IPS DF 6.9 (cell line): ENCODE data around the gene SLC7A6.

ENCODE experiments used
- DNase-seq: peaks from one replicate; pipeline ENCODE4 v3.0.0-alpha.2; 2013; ENCODE audit warnings: low read depth, low spot score
- H3K27ac ChIP-seq: one replicate; pipeline ENCODE4 v1.5.1; 2013; ENCODE audit warnings: low read length, control low read depth
- H3K27me3 ChIP-seq: 2 replicates; pipeline ENCODE4 v1.6.1; 2013; ENCODE audit warnings: mild to moderate bottlenecking, low read length; ENCODE audit not compliant: control insufficient read depth, insufficient read depth
- H3K36me3 ChIP-seq: 2 replicates; pipeline ENCODE4 v1.6.1; 2013; ENCODE audit warnings: low read length; ENCODE audit not compliant: control insufficient read depth, insufficient read depth
- H3K4me1 ChIP-seq: 2 replicates; pipeline ENCODE4 v1.6.1; 2013; ENCODE audit warnings: low read length; ENCODE audit not compliant: control insufficient read depth, insufficient read depth
- H3K4me3 ChIP-seq: 2 replicates; pipeline ENCODE4 v1.5.1; 2013; ENCODE audit warnings: mild to moderate bottlenecking, low read length
- H3K9me3 ChIP-seq: 2 replicates; pipeline ENCODE4 v1.6.1; 2013; ENCODE audit warnings: low read length, inconsistent platforms; ENCODE audit not compliant: control insufficient read depth, insufficient read depth
- WGBS: extraction: QIAGEN DNeasy Blood & Tissue Kit; methylation state at CpG from one replicate; pipeline ENCODE4 v1.1.7; 2013; ENCODE audit warnings: mixed read lengths, missing lambda C conversion rate; ENCODE audit not compliant: insufficient read length, insufficient coverage; 5-methylcytosine and 5-hydroxymethylcytosine counted together

Gene SLC7A6

DNA sequence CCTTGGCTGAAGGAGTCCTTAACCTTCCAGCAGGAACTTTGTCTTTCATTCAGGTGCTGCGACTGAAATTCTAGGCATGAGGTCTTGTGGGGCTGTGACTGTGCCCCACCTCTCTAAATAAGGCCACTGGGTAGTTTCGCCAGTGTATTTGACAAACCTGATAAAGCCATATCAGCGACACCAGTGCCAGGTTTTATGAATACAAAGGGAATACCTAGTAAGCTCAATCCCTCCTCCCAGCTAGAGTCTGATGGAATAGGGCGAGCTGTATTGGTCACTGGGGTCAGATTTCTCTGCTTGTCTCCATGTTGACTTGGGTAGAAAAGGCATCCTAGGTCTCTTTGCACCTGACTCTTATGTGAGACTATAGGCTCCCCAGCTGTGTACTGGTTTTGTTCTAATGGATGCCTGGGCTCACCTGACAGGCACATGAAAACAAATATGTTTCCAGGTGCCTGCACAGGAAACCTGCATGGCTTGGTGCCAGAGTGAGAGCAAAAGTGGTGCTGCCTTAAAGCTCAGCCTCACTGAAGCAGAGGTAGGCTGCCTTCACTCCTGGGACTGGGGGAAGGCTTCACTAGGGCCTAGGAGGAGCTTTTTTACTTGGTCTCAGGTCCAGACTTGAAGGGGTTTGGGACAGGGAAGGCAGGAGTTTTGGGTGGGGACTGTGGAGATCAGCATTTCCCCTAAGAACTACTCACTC, 8.3 kb downstream of the SLC7A6 start:
- Histone ChIP-seq H3K36me3 (no peaks in the 10 kb centered on the region), H3K9me3 (no peaks in the 10 kb centered on the region), H3K27me3 (no peaks in the 10 kb centered on the region), H3K4me1 (no peaks in the 10 kb centered on the region), H3K4me3 (no peak overlapping the region), H3K27ac (no peak overlapping the region)
- DNase-seq = no peak
- WGBS = no CpG with 5 or more reads among the region's 4 CpGs

DNA sequence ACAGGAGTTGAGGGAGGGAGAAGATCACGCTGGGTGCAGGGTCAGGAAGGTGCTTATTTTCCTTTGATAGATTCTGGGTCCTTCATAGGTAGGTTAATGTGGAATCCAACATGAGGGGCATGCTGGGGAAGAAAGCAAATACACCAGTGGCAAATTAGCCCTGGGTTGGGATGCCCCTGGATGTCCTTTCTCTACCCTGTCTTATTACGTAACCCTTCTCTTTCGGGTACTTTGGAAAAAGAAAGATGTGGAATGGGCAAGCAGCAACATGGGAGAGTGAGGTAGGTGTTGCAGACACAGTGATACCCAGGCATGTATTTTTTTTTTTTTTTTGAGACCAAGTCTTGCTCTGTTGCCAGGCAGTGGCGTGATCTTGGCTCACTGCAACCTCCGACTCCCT, 9.1 kb downstream of the SLC7A6 start:
- no CpG with 5 or more reads among the region's 5 CpGs for WGBS
- H3K4me3 ChIP-seq = no peak overlapping the region
- no peak for DNase-seq
- H3K27ac ChIP-seq = no peak overlapping the region
- H3K36me3 ChIP-seq = no peaks in the 10 kb centered on the region
- H3K4me1 ChIP-seq = no peaks in the 10 kb centered on the region
- no peaks in the 10 kb centered on the region for H3K27me3 ChIP-seq
- no peaks in the 10 kb centered on the region for H3K9me3 ChIP-seq

DNA sequence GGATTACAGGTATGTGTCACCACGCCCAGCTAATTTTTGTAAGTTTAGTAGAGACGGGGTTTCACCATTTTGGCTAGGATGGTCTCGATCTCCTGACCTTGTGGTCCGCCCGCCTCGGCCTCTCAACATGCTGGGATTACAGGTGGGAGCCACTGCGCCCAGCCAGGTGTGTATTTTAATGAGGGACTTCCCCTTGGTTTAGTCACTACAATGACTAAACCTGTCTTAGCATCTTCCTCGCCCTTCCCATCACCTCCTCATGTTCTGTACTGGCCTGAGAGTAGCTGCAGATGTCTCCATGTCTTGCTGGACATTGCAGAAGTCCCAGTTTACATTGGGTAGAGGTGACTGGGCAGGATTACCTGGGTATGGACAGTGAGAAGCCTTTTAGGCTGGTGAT, 9.6 kb downstream of the SLC7A6 start:
- H3K4me1 ChIP-seq = no peaks in the 10 kb centered on the region
- no peak overlapping the region for H3K27ac ChIP-seq
- H3K9me3 ChIP-seq = no peaks in the 10 kb centered on the region
- no peaks in the 10 kb centered on the region for H3K27me3 ChIP-seq
- no CpG with 5 or more reads among the region's 8 CpGs for WGBS
- H3K4me3 ChIP-seq = no peak overlapping the region
- no peak for DNase-seq
- no peaks in the 10 kb centered on the region for H3K36me3 ChIP-seq

DNA sequence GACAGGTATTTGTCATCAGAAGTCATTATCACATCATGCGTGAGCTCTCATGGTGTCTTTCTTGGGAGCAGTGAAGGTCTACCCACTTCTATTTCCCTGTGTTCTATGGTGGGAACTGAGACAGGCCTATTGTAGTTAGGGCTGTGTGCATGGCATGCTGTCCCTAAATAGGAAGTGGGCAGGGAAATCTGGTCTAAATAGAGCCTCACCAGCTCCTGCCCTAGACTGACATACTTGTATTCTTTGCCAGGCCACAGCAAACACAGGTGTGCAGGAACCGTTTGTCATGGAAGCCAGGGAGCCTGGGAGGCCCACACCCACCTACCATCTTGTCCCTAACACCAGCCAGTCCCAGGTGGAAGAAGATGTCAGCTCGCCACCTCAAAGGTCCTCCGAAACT, 10.1 kb downstream of the SLC7A6 start:
- Histone ChIP-seq H3K9me3 (no peaks in the 10 kb centered on the region), H3K36me3 (no peaks in the 10 kb centered on the region), H3K27me3 (no peaks in the 10 kb centered on the region), H3K27ac (no peak overlapping the region), H3K4me3 (no peak overlapping the region), H3K4me1 (no peaks in the 10 kb centered on the region)
- WGBS = no CpG with 5 or more reads among the region's 4 CpGs
- DNase-seq = no peak

DNA sequence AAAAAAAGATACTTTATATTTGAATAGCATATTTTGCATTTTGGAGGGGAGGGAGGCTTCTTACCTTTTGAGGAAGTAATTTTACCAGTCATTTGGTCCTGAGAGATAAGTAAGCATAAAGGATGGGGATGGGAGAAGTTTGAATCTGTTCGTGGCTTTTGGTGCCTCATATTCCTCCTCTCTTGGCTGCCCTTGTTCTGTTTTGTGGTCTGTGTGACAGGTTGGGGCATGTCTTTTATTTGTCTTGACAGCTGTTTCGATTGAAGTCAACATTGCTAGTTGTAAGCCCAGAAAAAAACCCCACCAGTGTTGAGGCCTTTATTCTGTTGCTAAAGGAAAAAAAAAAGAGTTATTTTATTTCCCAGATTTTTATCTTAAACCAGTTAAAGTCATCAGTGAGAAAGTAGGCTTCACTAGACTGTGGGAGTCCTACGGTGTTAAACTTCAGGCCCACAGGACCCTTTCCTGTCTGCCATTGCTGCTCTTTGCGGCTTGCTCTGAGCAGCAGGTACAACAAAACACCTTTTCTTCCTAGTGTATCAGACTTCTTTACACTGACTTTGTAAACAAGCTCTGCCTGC, 11.4 kb downstream of the SLC7A6 start:
- Histone ChIP-seq H3K27ac (no peak overlapping the region), H3K4me3 (no peak overlapping the region), H3K9me3 (no peaks in the 10 kb centered on the region), H3K36me3 (no peaks in the 10 kb centered on the region), H3K4me1 (no peaks in the 10 kb centered on the region), H3K27me3 (no peaks in the 10 kb centered on the region)
- DNase-seq = no peak
- no CpG with 5 or more reads among the region's 4 CpGs for WGBS

DNA sequence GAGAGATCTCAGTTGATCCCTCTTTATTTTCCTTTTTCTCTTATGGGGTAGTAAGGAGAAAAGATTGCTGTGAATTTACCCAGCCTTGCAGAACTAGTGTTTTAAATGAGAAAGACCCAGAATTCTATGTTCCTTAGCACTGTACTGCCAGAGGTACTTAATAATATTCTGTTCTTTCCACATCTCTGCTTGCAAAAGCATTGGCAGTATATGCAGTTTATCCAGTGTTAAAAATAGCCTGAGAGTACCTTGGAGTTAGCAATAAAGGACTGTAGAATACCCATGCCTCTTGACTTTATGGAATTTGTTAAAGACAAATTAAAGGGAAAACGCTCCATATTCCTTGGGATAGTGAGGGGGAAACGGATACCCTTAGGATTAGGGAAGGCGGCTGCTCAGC, 11.9 kb downstream of the SLC7A6 start:
- Histone ChIP-seq H3K36me3 (no peaks in the 10 kb centered on the region), H3K9me3 (no peaks in the 10 kb centered on the region), H3K4me3 (no peak overlapping the region), H3K4me1 (no peaks in the 10 kb centered on the region), H3K27ac (no peak overlapping the region), H3K27me3 (no peaks in the 10 kb centered on the region)
- WGBS = no CpG with 5 or more reads among the region's 3 CpGs
- no peak for DNase-seq

DNA sequence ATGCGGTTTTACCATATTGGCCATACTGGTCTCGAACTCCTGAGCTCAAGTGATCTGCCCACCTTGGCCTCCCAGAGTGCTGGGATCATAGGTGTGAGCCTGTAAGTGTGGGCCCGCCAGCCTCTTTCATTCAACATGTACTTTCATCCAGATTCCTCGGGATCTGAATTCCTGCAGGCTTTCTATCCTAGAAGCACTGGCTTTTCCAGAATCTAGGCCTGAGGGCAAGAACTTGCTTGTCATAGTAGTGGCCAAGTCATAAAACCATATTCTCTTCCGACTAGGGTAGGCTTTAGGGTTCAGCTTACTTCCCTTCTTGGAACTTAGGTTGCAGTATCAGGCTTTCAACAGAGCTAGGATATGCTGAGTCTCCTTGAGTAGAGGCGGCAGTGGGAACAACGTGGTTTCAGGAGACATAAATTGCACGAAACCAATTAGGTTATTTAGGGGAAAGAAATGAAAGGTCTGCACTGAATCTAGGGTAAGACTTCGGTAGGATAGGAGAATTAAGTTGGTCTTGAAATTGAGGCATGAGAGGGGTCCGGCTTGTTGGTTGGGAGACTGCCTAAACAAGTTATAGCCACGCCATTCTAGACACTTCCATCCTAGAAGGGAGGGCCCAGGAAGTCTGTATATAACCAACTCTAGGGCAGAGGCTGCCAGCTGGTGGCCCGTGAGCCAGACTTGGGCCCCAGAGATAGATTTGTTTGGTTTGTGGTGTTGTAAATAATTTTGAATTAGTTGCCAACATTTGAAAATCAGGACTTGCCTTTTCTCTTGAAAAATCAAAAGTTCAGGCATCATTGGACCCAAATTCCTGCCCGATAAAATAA, 15.6 kb downstream of the SLC7A6 start:
- no peaks in the 10 kb centered on the region for H3K9me3 ChIP-seq
- H3K4me3 ChIP-seq = no peak overlapping the region
- no peaks in the 10 kb centered on the region for H3K4me1 ChIP-seq
- no peak overlapping the region for H3K27ac ChIP-seq
- H3K36me3 ChIP-seq = no peaks in the 10 kb centered on the region
- no CpG with 5 or more reads among the region's 13 CpGs for WGBS
- no peaks in the 10 kb centered on the region for H3K27me3 ChIP-seq
- DNase-seq = no peak

DNA sequence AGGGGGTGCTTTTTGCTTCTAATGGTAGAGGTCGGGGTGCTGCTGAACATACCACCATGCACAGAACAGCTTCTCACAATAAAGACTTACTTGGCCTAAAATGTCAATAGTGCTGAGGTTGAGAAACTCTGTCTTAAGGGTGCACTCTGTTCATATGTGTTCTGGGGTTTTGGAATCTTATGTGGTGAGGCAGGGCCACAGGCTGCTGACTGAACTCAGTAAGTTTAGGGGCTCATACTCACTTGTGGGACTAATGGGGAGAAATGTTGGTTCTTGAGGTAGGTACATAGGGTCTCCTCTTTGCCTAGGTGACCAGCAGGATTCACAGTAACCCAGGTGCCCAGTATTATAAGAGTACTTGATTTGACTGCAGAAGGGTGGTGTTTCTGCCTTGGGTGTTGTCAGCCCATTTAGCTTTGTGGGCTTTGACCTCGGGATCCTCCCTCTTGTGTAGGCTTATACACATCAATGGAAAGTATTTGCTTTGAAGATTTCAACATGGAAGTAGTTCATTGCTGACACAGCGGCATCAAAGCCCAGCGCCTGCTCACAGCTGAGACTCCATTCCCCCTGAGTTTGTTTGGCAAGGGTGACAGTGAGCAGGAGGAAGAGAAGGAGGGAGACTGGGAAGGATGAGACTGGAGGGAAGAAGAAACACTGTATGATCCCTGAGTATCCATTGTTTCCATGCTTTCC, 17.2 kb downstream of the SLC7A6 start:
- H3K9me3 ChIP-seq = no peaks in the 10 kb centered on the region
- H3K36me3 ChIP-seq = no peaks in the 10 kb centered on the region
- no peaks in the 10 kb centered on the region for H3K4me1 ChIP-seq
- no peak for DNase-seq
- H3K4me3 ChIP-seq = no peak overlapping the region
- no peaks in the 10 kb centered on the region for H3K27me3 ChIP-seq
- H3K27ac ChIP-seq = no peak overlapping the region
- no CpG with 5 or more reads among the region's 4 CpGs for WGBS

DNA sequence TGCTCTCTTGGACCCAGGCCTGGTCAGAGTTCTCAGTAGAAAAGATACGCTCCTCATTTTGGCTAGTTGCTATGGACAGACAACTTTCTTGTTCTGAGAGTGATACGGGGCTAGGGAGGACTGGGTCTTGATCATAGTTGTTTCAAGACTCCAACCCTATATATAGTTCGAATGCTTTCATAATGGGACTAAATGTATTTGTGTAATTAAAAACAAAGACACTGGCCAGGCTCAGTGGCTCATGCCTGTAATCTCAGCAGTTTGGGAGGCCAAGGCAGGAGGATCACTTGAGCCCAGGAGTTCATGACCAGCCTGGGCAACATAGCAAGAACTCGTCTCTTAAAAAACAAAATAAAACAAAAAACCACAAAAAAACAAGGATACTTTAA, 17.7 kb downstream of the SLC7A6 start:
- Histone ChIP-seq H3K9me3 (no peaks in the 10 kb centered on the region), H3K4me3 (no peak overlapping the region), H3K27ac (no peak overlapping the region), H3K4me1 (no peaks in the 10 kb centered on the region), H3K36me3 (no peaks in the 10 kb centered on the region), H3K27me3 (no peaks in the 10 kb centered on the region)
- DNase-seq = no peak
- WGBS = no CpG with 5 or more reads among the region's 4 CpGs

DNA sequence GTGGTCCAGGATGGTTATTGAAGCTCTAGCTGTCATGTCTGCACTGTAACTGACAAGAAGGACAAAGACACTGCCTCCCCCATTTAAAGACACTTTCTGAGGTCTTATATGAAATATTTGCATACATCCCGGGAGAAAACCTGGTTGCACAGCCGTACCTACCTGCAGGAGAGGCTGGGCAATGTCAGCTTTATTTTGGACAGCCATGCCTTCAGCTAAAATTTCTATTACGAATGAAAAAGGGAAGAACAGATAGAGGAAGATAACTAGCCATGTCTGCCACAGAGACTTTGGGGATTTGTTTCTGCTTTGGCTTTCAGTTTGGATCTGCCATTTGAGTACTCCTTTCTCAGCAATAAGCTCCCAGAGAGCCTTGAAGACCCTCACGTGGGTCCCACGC, 19.0 kb downstream of the SLC7A6 start:
- Histone ChIP-seq H3K36me3 (0 out of 2 replicates have a peak, but pooled peaks cover 2% of the 10 kb centered on the region), H3K27ac (no peak overlapping the region), H3K27me3 (no peaks in the 10 kb centered on the region), H3K4me1 (no peaks in the 10 kb centered on the region), H3K4me3 (no peak overlapping the region), H3K9me3 (no peaks in the 10 kb centered on the region)
- no CpG with 5 or more reads among the region's 5 CpGs for WGBS
- DNase-seq = no peak
